GM12891 (cell line): ENCODE data around the gene SOX9.

ENCODE experiments used
- PAX5 ChIP-seq: IDR thresholded peaks from 2 replicates; pipeline ENCODE4 v1.6.1; 2011; ENCODE audit warnings: low read length, moderate library complexity, mild to moderate bottlenecking; ENCODE audit not compliant: insufficient read depth, severe bottlenecking
- POLR2A ChIP-seq: IDR thresholded peaks from 2 replicates; pipeline ENCODE4 v1.6.1; 2011; ENCODE audit warnings: low read depth, low read length, control low read depth
- POLR2AphosphoS5 ChIP-seq: IDR thresholded peaks from 2 replicates; pipeline ENCODE4 v1.6.1; 2011; ENCODE audit warnings: low read depth, low read length, control low read depth
- SPI1 ChIP-seq: IDR thresholded peaks from 2 replicates; pipeline ENCODE4 v1.6.1; 2011; ENCODE audit warnings: low read depth, low read length, control low read depth
- TAF1 ChIP-seq: IDR thresholded peaks from 2 replicates; pipeline ENCODE4 v1.6.1; 2011; ENCODE audit warnings: low read depth, low read length, control low read depth

- no peak for TF ChIP-seq SPI1
- no peak for TF ChIP-seq POLR2A
- TF ChIP-seq POLR2AphosphoS5 = no peak
- TF ChIP-seq TAF1 = no peak
- no peak for TF ChIP-seq PAX5
Observed at GRCh38 chr17:72146371-72146770, 25.6 kb downstream of the SOX9 start.
